Natural killer cell (primary cell): ENCODE data around the gene DDOST. TPM values are rescaled to one million over a fixed set of nuclear protein-coding genes. Genes with fewer than 3 reads are reported as not detected.

Experiments used
- ATAC-seq, 3 donors: fragments of 150-1000 bp in 2 of 3; fragments of 200-7000 bp in 1 of 3; cut with Tn5 transposase; 1 replicate in 1 of 3; 2 replicates in 2 of 3; pipeline ENCODE4 v1.10.0; 2021; ENCODE audit warnings: mild to moderate bottlenecking in 2 of 3, moderate library complexity in 2 of 3
- DNase-seq, 2 donors: peaks; one replicate each; pipeline versions ENCODE4 v3.0.0 to v3.0.0-alpha.2; 2013 to 2021; ENCODE audit warnings: mixed read lengths in 1 of 2
- H3K27ac ChIP-seq: one replicate; pipeline ENCODE4 v1.5.1; 2013; ENCODE audit warnings: mild to moderate bottlenecking, low read length
- H3K27me3 ChIP-seq: one replicate; pipeline ENCODE4 v1.6.1; 2013; ENCODE audit warnings: low read length; ENCODE audit not compliant: control insufficient read depth, insufficient read depth
- H3K36me3 ChIP-seq: one replicate; pipeline ENCODE4 v1.6.1; 2013; ENCODE audit warnings: low read length; ENCODE audit not compliant: control insufficient read depth, insufficient read depth
- H3K4me1 ChIP-seq: one replicate; pipeline ENCODE4 v1.6.1; 2013; ENCODE audit warnings: low read length; ENCODE audit not compliant: control insufficient read depth, insufficient read depth
- H3K4me3 ChIP-seq: one replicate; pipeline ENCODE4 v1.5.1; 2013; ENCODE audit warnings: low read length
- H3K9me3 ChIP-seq: one replicate; pipeline ENCODE4 v1.6.1; 2013; ENCODE audit warnings: low read length; ENCODE audit not compliant: control insufficient read depth, insufficient read depth
- H3K27ac Mint-ChIP-seq, 2 donors: one replicate each; pipeline ENCODE4 v1.8.0; 2022; ENCODE audit warnings: mild to moderate bottlenecking in 2 of 2, mixed read lengths in 2 of 2, moderate library complexity in 1 of 2
- H3K27me3 Mint-ChIP-seq, 2 donors: one replicate each; pipeline ENCODE4 v1.8.0; 2022; ENCODE audit warnings: low read depth in 2 of 2, mixed read lengths in 2 of 2
- H3K36me3 Mint-ChIP-seq: one replicate; pipeline ENCODE4 v1.8.0; 2022; ENCODE audit warnings: mixed read lengths
- H3K4me1 Mint-ChIP-seq, 2 donors: one replicate each; pipeline ENCODE4 v1.8.0; 2022; ENCODE audit warnings: mixed read lengths in 2 of 2
- H3K4me3 Mint-ChIP-seq: one replicate; pipeline ENCODE4 v1.8.0; 2022; ENCODE audit warnings: mild to moderate bottlenecking, moderate library complexity, mixed read lengths
- H3K9me3 Mint-ChIP-seq, 2 donors: one replicate each; pipeline ENCODE4 v1.8.0; 2022; ENCODE audit warnings: mixed read lengths in 2 of 2
- CTCF ChIP-seq: fragments of 200-600 bp; IDR thresholded peaks from one replicate; pipeline ENCODE4 v1.8.0; 2022; ENCODE audit warnings: antibody characterized with exemption
- WGBS: methylation state at CpG from one replicate; pipeline ENCODE4 v1.1.7; 2013; ENCODE audit warnings: missing lambda C conversion rate; ENCODE audit not compliant: insufficient coverage; 5-methylcytosine and 5-hydroxymethylcytosine counted together
- intact Hi-C: fragments of 100-400 bp; cut with micrococcal nuclease; formaldehyde crosslinking; loops from one replicate; pipeline ENCODE4 v1.14.2; 2022
- total RNA-seq, 4 donors: library from RNA; stranded (reverse); fragments of 120-200 nt in 1 of 4; gene quantifications; one replicate each; pipeline versions ENCODE4 v1.2.3 to v1.2.4, GENCODE V29; 2013 to 2022

DDOST gene
- total RNA-seq, 3 donors from 2014 or later (not counting 1 experiment from before 2014, with no cell fraction given): 137 to 158 (median 153) TPM

GRCh38 chr1:20615946-20616846, 45.0 kb downstream of the DDOST start:
- Mint-ChIP-seq H3K36me3 (no peaks in the 10 kb centered on the region), H3K4me1 (no peaks in the 10 kb centered on the region), H3K4me3 (no peak overlapping the region), H3K9me3 (no peaks in the 10 kb centered on the region), H3K27ac (no peak overlapping the region), H3K27me3 (peaks cover 0 to 8% of the 10 kb centered on the region in 2 donors)
- 73% methylated on average over 20 of the region's 20 CpGs for WGBS
- intact Hi-C loops: no loop called here
- H3K27ac ChIP-seq: no peak overlapping the region
- no peaks in the 10 kb centered on the region for H3K4me1 ChIP-seq
- no peak overlapping the region for H3K4me3 ChIP-seq
- no peaks in the 10 kb centered on the region for H3K36me3 ChIP-seq
- no peak for TF ChIP-seq CTCF
- DNase-seq (no peak), ATAC-seq (no peak)
- no peaks in the 10 kb centered on the region for H3K9me3 ChIP-seq
- no peaks in the 10 kb centered on the region for H3K27me3 ChIP-seq

- ATAC-seq (no peak), DNase-seq (no peak)
- 83% methylated on average over 3 of the region's 3 CpGs for WGBS
- Histone ChIP-seq H3K9me3 (no peaks in the 10 kb centered on the region), H3K27me3 (no peaks in the 10 kb centered on the region), H3K4me1 (no peaks in the 10 kb centered on the region), H3K27ac (no peak overlapping the region), H3K36me3 (no peaks in the 10 kb centered on the region), H3K4me3 (no peak overlapping the region)
- peaks cover 0 to 6% of the 10 kb centered on the region in 2 donors for H3K27me3 Mint-ChIP-seq
- H3K36me3 Mint-ChIP-seq: no peaks in the 10 kb centered on the region
- intact Hi-C loops: no loop called here
- no peak overlapping the region for H3K27ac Mint-ChIP-seq
- no peaks in the 10 kb centered on the region for H3K4me1 Mint-ChIP-seq
- TF ChIP-seq CTCF: no peak
- no peaks in the 10 kb centered on the region for H3K9me3 Mint-ChIP-seq
- no peak overlapping the region for H3K4me3 Mint-ChIP-seq
These were observed 47.0 kb downstream of the DDOST start for GRCh38 chr1:20614131-20614579.

- DNase-seq (no peak), ATAC-seq (no peak)
- 85% methylated on average over 11 of the region's 11 CpGs for WGBS
- Mint-ChIP-seq H3K27ac (no peak overlapping the region), H3K27me3 (peaks cover 0 to 2% of the 10 kb centered on the region in 2 donors), H3K4me1 (no peaks in the 10 kb centered on the region), H3K36me3 (no peaks in the 10 kb centered on the region), H3K9me3 (no peaks in the 10 kb centered on the region), H3K4me3 (no peak overlapping the region)
- no peaks in the 10 kb centered on the region for H3K9me3 ChIP-seq
- H3K27ac ChIP-seq: no peak overlapping the region
- no peaks in the 10 kb centered on the region for H3K36me3 ChIP-seq
- TF ChIP-seq CTCF: no peak
- no peaks in the 10 kb centered on the region for H3K4me1 ChIP-seq
- intact Hi-C loops: no loop called here
- H3K27me3 ChIP-seq: no peaks in the 10 kb centered on the region
- no peak overlapping the region for H3K4me3 ChIP-seq
These were observed 48.9 kb downstream of the DDOST start for GRCh38 chr1:20612221-20612746.
